Thyroid gland (tissue), 4 donors: ENCODE results near the gene MYPN. TPM values are rescaled to one million over a fixed set of nuclear protein-coding genes. Genes with fewer than 3 reads are reported as not detected.
"Not testable (repeated sequence)": the region's sequence is repeated elsewhere in the genome, so short reads cannot be mapped to it uniquely, and the experiment has no call there.

Experiments
- DNase-seq, 2 donors: peaks; one replicate each; pipeline ENCODE4 v3.0.0-alpha.2; 2019
- H3K27ac ChIP-seq, 3 donors: fragments of 200-600 bp; sonication (generic); 1 replicate in 2 of 3; 2 replicates in 1 of 3; pipeline ENCODE4 v1.5.1; 2016 to 2019; ENCODE audit warnings: mild to moderate bottlenecking in 1 of 3, moderate library complexity in 1 of 3
- H3K27me3 ChIP-seq: fragments of 200-600 bp; sonication (generic); one replicate; pipeline ENCODE4 v1.5.1; 2019
- H3K36me3 ChIP-seq, 2 donors: fragments of 200-600 bp; sonication (generic); one replicate each; pipeline ENCODE4 v1.5.1; 2016 to 2019
- H3K4me1 ChIP-seq, 2 donors: fragments of 200-600 bp; sonication (generic); one replicate each; pipeline ENCODE4 v1.5.1; 2017 to 2019
- H3K4me3 ChIP-seq, 3 donors: fragments of 200-600 bp; sonication (generic); replicated peaks in 1 of 3; 1 replicate in 2 of 3; 2 replicates in 1 of 3; pipeline ENCODE4 v1.5.1; 2016; ENCODE audit warnings: mild to moderate bottlenecking in 1 of 3
- H3K9me3 ChIP-seq: fragments of 200-600 bp; sonication (generic); one replicate; pipeline ENCODE4 v1.5.1; 2017
- CTCF ChIP-seq, 6 experiments: fragments of 200-600 bp in 3 of 6; fragments of 450-650 bp in 3 of 6; sonication (generic) in 3 of 6; IDR thresholded peaks; one replicate each; pipeline ENCODE4 v1.5.1; 2016 to 2019; ENCODE audit warnings: antibody characterized with exemption in 6 of 6, mild to moderate bottlenecking in 2 of 6, inconsistent platforms in 1 of 6, moderate library complexity in 1 of 6
- POLR2A ChIP-seq, 2 donors: fragments of 450-650 bp; IDR thresholded peaks; one replicate each; pipeline ENCODE4 v1.6.1; 2017; ENCODE audit warnings: antibody characterized with exemption in 2 of 2, mild to moderate bottlenecking in 2 of 2, moderate library complexity in 1 of 2
- WGBS, 2 donors: methylation state at CpG; one replicate each; pipeline ENCODE4 v1.1.5; 2017; 5-methylcytosine and 5-hydroxymethylcytosine counted together
- intact Hi-C: fragments of 100-400 bp; cut with DNase I; formaldehyde crosslinking; loops from one replicate; pipeline ENCODE4 v1.15.1; 2023
- total RNA-seq, 4 donors: library from RNA; depleted of rRNA; stranded (reverse); fragments of >200 nt; gene quantifications; one replicate each; pipeline ENCODE4 v1.2.3, GENCODE V29; 2016

Gene MYPN
- total RNA-seq, 4 donors from 2014 or later: 0.11 TPM; not detected in 3

GRCh38 chr10:68185085-68185484 is 75.8 kb downstream of the MYPN start:
- WGBS, 2 donors: 60 to 63% methylated on average over 2 of the region's 2 CpGs
- intact Hi-C loops: no loop called here
- no peak for DNase-seq
- no peak for TF ChIP-seq POLR2A (IDR thresholded peaks at IDR 0.05)
- TF ChIP-seq CTCF (IDR thresholded peaks at IDR 0.05): no peak
- Histone ChIP-seq H3K36me3 (no peaks in the 10 kb centered on the region), H3K27me3 (no peaks in the 10 kb centered on the region), H3K27ac (no peak overlapping the region), H3K4me1 (no peaks in the 10 kb centered on the region), H3K4me3 (no peak overlapping the region), H3K9me3 (no peaks in the 10 kb centered on the region)

- no peak for DNase-seq
- intact Hi-C loops: no loop called here
- TF ChIP-seq POLR2A (IDR thresholded peaks at IDR 0.05) (no peak), CTCF (IDR thresholded peaks at IDR 0.05) (no peak)
- Histone ChIP-seq H3K27ac (no peak overlapping the region), H3K4me1 (no peaks in the 10 kb centered on the region), H3K36me3 (no peaks in the 10 kb centered on the region), H3K9me3 (no peaks in the 10 kb centered on the region), H3K4me3 (no peak overlapping the region), H3K27me3 (no peaks in the 10 kb centered on the region)
- 85 to 91% methylated on average over 6 of the region's 6 CpGs for WGBS, 2 donors
These were observed 79.5 kb downstream of the MYPN start for GRCh38 chr10:68188835-68189234.

- 93 to 97% methylated on average over 3 of the region's 3 CpGs for WGBS, 2 donors
- Histone ChIP-seq H3K36me3 (no peaks in the 10 kb centered on the region), H3K4me1 (no peaks in the 10 kb centered on the region), H3K9me3 (no peaks in the 10 kb centered on the region), H3K27me3 (no peaks in the 10 kb centered on the region), H3K4me3 (no peak overlapping the region), H3K27ac (no peak overlapping the region)
- intact Hi-C loops: no loop called here
- DNase-seq: no peak
- no peak for TF ChIP-seq POLR2A (IDR thresholded peaks at IDR 0.05)
- TF ChIP-seq CTCF (IDR thresholded peaks at IDR 0.05): no peak
These were observed 82.8 kb downstream of the MYPN start for GRCh38 chr10:68192113-68192512.

GRCh38 chr10:68194290-68194689 is 85.0 kb downstream of the MYPN start:
- H3K36me3 ChIP-seq: no peaks in the 10 kb centered on the region
- intact Hi-C loops: no loop called here
- no peaks in the 10 kb centered on the region for H3K4me1 ChIP-seq
- no peak for DNase-seq
- TF ChIP-seq POLR2A (IDR thresholded peaks at IDR 0.05): no peak
- no peak for TF ChIP-seq CTCF (IDR thresholded peaks at IDR 0.05)
- H3K4me3 ChIP-seq: no peak overlapping the region
- no peak overlapping the region for H3K27ac ChIP-seq
- H3K9me3 ChIP-seq: no peaks in the 10 kb centered on the region
- no peaks in the 10 kb centered on the region for H3K27me3 ChIP-seq
- 75 to 84% methylated on average over 6 of the region's 6 CpGs for whole genome bisulfite sequencing, 2 donors

GRCh38 chr10:68195776-68196175 is 86.5 kb downstream of the MYPN start:
- H3K4me3 ChIP-seq, intact Hi-C loops, H3K4me1 ChIP-seq, DNase-seq, H3K36me3 ChIP-seq, H3K27ac ChIP-seq, H3K9me3 ChIP-seq, H3K27me3 ChIP-seq: not testable (repeated sequence)
- WGBS, 2 donors: 79 to 93% methylated on average over 2 of the region's 2 CpGs

- H3K27me3 ChIP-seq: no peaks in the 10 kb centered on the region
- H3K9me3 ChIP-seq: no peaks in the 10 kb centered on the region
- H3K36me3 ChIP-seq: no peaks in the 10 kb centered on the region
- intact Hi-C loops: no loop called here
- TF ChIP-seq CTCF (IDR thresholded peaks at IDR 0.05) (no peak), POLR2A (IDR thresholded peaks at IDR 0.05) (no peak)
- no peaks in the 10 kb centered on the region for H3K4me1 ChIP-seq
- H3K27ac ChIP-seq: no peak overlapping the region
- WGBS, 2 donors: 57 to 65% methylated on average over 3 of the region's 3 CpGs
- no peak overlapping the region for H3K4me3 ChIP-seq
- no peak for DNase-seq
These were observed 87.4 kb downstream of the MYPN start for GRCh38 chr10:68196701-68197100.
